Panc1 (cell line): Measurements from ENCODE around the gene CELF2. TPM values are rescaled to one million over a fixed set of nuclear protein-coding genes. Genes with fewer than 3 reads are reported as not detected.

ENCODE experiments used
- ATAC-seq: fragments of 200-7000 bp; cut with Tn5 transposase; 2 replicates; pipeline ENCODE4 v1.9.1; 2020; ENCODE audit warnings: mild to moderate bottlenecking, moderate library complexity
- BruUV-seq: library from RNA; stranded (reverse); fragments of 400-500 nt; replicated peaks from 2 replicates; lab custom pipeline; 2021; lab: Mats Ljungman, UMichigan
- CTCF ChIA-PET: fragments of 300-600 bp; sonication (Branson Sonifier 250); formaldehyde crosslinking; loops from one replicate; lab custom pipeline; 2022; ENCODE audit warnings: antibody characterized with exemption; lab: Charles Lee
- POLR2A ChIA-PET: fragments of 300-600 bp; sonication (Branson Sonifier 250); formaldehyde crosslinking; loops from one replicate; lab custom pipeline; 2022; ENCODE audit warnings: antibody characterized with exemption; lab: Charles Lee
- DNase-seq: peaks from one replicate; pipeline ENCODE4 v3.0.0-alpha.2; 2010; ENCODE audit warnings: low read depth, low spot score
- H3K27ac ChIP-seq: 2 replicates; pipeline ENCODE4 v1.5.1; 2011; ENCODE audit warnings: mild to moderate bottlenecking, low read length, inconsistent platforms
- H3K27me3 ChIP-seq: fragments of 200-500 bp; sonication (Bioruptor generic); 2 replicates; pipeline ENCODE4 v1.6.0; 2014; ENCODE audit warnings: low read length, inconsistent platforms; ENCODE audit not compliant: control insufficient read depth, insufficient read depth
- H3K36me3 ChIP-seq: fragments of 200-500 bp; sonication (Bioruptor generic); 2 replicates; pipeline ENCODE4 v1.5.1; 2014; ENCODE audit warnings: inconsistent platforms, mild to moderate bottlenecking, low read length, moderate library complexity; ENCODE audit not compliant: control insufficient read depth, insufficient read depth
- H3K4me1 ChIP-seq: 2 replicates; pipeline ENCODE4 v1.5.1; 2011; ENCODE audit warnings: inconsistent platforms, mild to moderate bottlenecking, low read length, moderate library complexity; ENCODE audit not compliant: control insufficient read depth, insufficient read depth
- H3K4me3 ChIP-seq, 2 experiments: 2 replicates each; pipeline ENCODE4 v1.5.1; 2011 to 2012; ENCODE audit warnings: low read depth in 2 of 2, low read length in 2 of 2, mild to moderate bottlenecking in 2 of 2, inconsistent platforms in 1 of 2, moderate library complexity in 1 of 2
- H3K9me3 ChIP-seq: fragments of 200-500 bp; sonication (Bioruptor generic); 2 replicates; pipeline ENCODE4 v1.5.1; 2014; ENCODE audit warnings: low read depth, mild to moderate bottlenecking, inconsistent platforms, low read length, moderate library complexity; ENCODE audit not compliant: control insufficient read depth, insufficient read depth
- POLR2AphosphoS5 ChIP-seq: IDR thresholded peaks from 2 replicates; pipeline ENCODE4 v1.6.1; 2012; ENCODE audit warnings: mild to moderate bottlenecking, low read depth, low read length, moderate library complexity
- SIN3A ChIP-seq: IDR thresholded peaks from 2 replicates; pipeline ENCODE4 v1.6.1; 2012; ENCODE audit warnings: low read depth, mild to moderate bottlenecking, low read length, moderate library complexity, borderline replicate concordance; ENCODE audit not compliant: insufficient read depth
- TCF7L2 ChIP-seq: IDR thresholded peaks from 2 replicates; pipeline ENCODE4 v1.6.1; 2011; ENCODE audit warnings: mild to moderate bottlenecking, low read depth, low read length, inconsistent platforms
- in situ Hi-C: cut with HindIII; loops from 2 replicates; pipeline ENCODE4 v1.10.0; 2016; ENCODE audit warnings: low sequenced_read_pairs, low pct_unique_long_range_greater_than_20kb
- intact Hi-C: fragments of 100-400 bp; cut with micrococcal nuclease; formaldehyde crosslinking; loops from one replicate; pipeline ENCODE4 v1.10.0; 2022; ENCODE audit not compliant: unreplicated experiment
- total RNA-seq: library from RNA; stranded (reverse); gene quantifications from one replicate; pipeline ENCODE4 v1.2.1, GENCODE V29; 2021; ENCODE audit not compliant: unreplicated experiment
- TF ChIP-seq, protein P1 (sequence below): fragments of 450-650 bp; IDR thresholded peaks from 2 replicates; pipeline ENCODE4 v1.5.1; 2017; ENCODE audit warnings: mild to moderate bottlenecking
- TF ChIP-seq, protein P2 (sequence below), 2 experiments: IDR thresholded peaks; 2 replicates each; pipeline ENCODE4 v1.6.1; 2011 to 2012; ENCODE audit warnings: low read depth in 2 of 2, control low read depth in 1 of 2, low read length in 1 of 2, mild to moderate bottlenecking in 1 of 2, moderate library complexity in 1 of 2; ENCODE audit not compliant: insufficient read depth in 1 of 2

Gene CELF2
- total RNA-seq, 1 experiment from 2014 or later: 0.44 TPM

- no peaks in the 10 kb centered on the region for H3K9me3 ChIP-seq
- POLR2A ChIA-PET: no interaction called here
- no peaks in the 10 kb centered on the region for H3K36me3 ChIP-seq
- no peak for DNase-seq
- no peak for ATAC-seq
- intact Hi-C loops (no loop called here), in situ Hi-C loops (no loop called here)
- BruUV-seq: no TSS peak
- no peaks in the 10 kb centered on the region for H3K4me1 ChIP-seq
- no peak for TF ChIP-seq SIN3A
- TF ChIP-seq, protein P1, sequence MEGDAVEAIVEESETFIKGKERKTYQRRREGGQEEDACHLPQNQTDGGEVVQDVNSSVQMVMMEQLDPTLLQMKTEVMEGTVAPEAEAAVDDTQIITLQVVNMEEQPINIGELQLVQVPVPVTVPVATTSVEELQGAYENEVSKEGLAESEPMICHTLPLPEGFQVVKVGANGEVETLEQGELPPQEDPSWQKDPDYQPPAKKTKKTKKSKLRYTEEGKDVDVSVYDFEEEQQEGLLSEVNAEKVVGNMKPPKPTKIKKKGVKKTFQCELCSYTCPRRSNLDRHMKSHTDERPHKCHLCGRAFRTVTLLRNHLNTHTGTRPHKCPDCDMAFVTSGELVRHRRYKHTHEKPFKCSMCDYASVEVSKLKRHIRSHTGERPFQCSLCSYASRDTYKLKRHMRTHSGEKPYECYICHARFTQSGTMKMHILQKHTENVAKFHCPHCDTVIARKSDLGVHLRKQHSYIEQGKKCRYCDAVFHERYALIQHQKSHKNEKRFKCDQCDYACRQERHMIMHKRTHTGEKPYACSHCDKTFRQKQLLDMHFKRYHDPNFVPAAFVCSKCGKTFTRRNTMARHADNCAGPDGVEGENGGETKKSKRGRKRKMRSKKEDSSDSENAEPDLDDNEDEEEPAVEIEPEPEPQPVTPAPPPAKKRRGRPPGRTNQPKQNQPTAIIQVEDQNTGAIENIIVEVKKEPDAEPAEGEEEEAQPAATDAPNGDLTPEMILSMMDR: no peak
- no peak overlapping the region for H3K27ac ChIP-seq
- H3K27me3 ChIP-seq: no peaks in the 10 kb centered on the region; the same call in 1 of the 2 replicates
- CTCF ChIA-PET: no interaction called here
- no peak overlapping the region for H3K4me3 ChIP-seq
Measured at GRCh38 chr10:11255156-11255555, 237.5 kb downstream of the CELF2 start.

DNA sequence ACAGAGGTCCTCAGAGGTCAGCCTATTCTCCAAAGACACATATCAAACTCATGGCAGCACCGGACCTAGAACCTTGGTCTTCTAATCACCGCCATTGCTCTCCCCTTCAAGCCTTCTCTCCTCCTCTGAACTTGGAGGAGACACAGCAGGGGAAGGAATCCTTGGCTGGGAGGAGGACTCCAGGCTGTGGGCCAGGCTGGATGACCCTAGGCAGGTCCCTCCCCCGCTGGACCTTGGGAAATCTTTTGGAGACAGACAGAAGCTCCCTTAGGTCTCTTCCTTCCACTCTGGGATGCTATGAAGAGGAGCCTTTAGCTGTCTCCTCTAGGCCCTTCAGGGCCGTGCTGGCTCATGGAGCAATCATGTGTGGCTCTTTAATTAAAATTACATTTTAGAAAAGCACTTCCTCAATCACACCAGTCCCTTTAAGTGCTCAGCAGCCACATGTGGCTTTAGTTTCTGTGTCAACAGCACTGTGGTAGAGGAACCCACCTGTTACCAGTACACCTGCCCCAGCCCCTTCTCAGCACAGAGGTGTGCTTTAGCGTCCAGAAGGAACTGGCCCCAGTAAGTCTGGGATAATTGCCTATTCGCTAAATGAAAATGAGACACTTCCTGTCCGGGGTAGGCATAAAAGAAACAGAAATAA, 238.2 kb downstream of the CELF2 start:
- in situ Hi-C loops (no loop called here), intact Hi-C loops (no loop called here)
- Histone ChIP-seq H3K27me3 (no peaks in the 10 kb centered on the region; the same call in 1 of the 2 replicates), H3K4me1 (no peaks in the 10 kb centered on the region), H3K4me3 (no peak overlapping the region), H3K9me3 (no peaks in the 10 kb centered on the region), H3K27ac (no peak overlapping the region), H3K36me3 (no peaks in the 10 kb centered on the region)
- ChIA-PET POLR2A (interaction anchor here (0.7 kb wide), 1 partner anchor 1677 kb away, joined by 8 read pairs; no protein-coding TSS in a partner anchor), CTCF (no interaction called here)
- TF ChIP-seq SIN3A (no peak), TCF7L2 (no peak), POLR2AphosphoS5 (no peak)
- TF ChIP-seq, protein P2, sequence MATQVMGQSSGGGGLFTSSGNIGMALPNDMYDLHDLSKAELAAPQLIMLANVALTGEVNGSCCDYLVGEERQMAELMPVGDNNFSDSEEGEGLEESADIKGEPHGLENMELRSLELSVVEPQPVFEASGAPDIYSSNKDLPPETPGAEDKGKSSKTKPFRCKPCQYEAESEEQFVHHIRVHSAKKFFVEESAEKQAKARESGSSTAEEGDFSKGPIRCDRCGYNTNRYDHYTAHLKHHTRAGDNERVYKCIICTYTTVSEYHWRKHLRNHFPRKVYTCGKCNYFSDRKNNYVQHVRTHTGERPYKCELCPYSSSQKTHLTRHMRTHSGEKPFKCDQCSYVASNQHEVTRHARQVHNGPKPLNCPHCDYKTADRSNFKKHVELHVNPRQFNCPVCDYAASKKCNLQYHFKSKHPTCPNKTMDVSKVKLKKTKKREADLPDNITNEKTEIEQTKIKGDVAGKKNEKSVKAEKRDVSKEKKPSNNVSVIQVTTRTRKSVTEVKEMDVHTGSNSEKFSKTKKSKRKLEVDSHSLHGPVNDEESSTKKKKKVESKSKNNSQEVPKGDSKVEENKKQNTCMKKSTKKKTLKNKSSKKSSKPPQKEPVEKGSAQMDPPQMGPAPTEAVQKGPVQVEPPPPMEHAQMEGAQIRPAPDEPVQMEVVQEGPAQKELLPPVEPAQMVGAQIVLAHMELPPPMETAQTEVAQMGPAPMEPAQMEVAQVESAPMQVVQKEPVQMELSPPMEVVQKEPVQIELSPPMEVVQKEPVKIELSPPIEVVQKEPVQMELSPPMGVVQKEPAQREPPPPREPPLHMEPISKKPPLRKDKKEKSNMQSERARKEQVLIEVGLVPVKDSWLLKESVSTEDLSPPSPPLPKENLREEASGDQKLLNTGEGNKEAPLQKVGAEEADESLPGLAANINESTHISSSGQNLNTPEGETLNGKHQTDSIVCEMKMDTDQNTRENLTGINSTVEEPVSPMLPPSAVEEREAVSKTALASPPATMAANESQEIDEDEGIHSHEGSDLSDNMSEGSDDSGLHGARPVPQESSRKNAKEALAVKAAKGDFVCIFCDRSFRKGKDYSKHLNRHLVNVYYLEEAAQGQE (IDR thresholded peaks at IDR 0.05; ENCODE audit: insufficient read depth in 1 of 2, low read depth in 2 of 2, low read length in 1 of 2): no peak
- TF ChIP-seq, protein P1: no peak
- BruUV-seq: no TSS peak
- ATAC-seq: no peak
- no peak for DNase-seq
